ENCODE results near the gene MRPL34. TPM values are rescaled to one million over a fixed set of nuclear protein-coding genes. Genes with fewer than 3 reads are reported as not detected.

Gene MRPL34
- total and polyA plus RNA-seq, 4 donors, result 23.3 to 301 (median 140) TPM

DNA sequence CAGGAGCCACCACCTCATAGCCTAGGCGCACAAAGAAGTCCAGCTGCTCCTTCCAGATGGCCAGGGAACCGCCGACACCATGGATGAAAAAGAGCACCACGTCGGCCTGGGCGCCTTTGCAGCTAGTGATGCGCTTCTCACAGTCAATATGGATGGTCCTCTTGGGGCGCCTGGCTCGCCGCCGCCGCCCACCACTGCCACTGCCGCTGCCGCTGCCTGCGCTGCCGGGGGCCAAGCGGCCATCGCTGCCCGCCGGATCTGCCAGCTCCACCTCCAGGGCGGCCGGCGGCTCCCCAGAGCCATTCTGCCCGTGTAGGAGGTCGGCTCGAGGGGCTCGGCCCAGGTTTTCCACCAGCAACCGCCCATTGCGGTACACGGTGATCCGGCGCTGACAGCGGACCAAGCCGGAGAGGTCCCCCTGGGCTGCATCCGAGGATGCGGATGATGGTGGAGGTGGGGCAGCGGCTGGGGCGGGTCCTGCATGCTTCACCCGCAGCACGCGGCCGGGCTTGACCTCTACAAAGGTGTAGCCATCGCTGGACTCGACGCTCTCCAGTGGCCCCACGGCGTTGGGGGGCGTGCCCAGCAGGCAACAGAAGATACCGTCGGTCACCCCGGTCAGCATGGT lies 4.6 kb upstream of the MRPL34 start (continued):
- TF ChIP-seq HNF4A (conservative IDR thresholded peaks at IDR 0.05) (no peak), GABPA (IDR thresholded peaks at IDR 0.05 in 1 of 2, conservative IDR thresholded peaks at IDR 0.05 in 1 of 2) (no peak), FOXA2 (IDR thresholded peaks at IDR 0.05) (no peak)
- TF ChIP-seq, protein P1, sequence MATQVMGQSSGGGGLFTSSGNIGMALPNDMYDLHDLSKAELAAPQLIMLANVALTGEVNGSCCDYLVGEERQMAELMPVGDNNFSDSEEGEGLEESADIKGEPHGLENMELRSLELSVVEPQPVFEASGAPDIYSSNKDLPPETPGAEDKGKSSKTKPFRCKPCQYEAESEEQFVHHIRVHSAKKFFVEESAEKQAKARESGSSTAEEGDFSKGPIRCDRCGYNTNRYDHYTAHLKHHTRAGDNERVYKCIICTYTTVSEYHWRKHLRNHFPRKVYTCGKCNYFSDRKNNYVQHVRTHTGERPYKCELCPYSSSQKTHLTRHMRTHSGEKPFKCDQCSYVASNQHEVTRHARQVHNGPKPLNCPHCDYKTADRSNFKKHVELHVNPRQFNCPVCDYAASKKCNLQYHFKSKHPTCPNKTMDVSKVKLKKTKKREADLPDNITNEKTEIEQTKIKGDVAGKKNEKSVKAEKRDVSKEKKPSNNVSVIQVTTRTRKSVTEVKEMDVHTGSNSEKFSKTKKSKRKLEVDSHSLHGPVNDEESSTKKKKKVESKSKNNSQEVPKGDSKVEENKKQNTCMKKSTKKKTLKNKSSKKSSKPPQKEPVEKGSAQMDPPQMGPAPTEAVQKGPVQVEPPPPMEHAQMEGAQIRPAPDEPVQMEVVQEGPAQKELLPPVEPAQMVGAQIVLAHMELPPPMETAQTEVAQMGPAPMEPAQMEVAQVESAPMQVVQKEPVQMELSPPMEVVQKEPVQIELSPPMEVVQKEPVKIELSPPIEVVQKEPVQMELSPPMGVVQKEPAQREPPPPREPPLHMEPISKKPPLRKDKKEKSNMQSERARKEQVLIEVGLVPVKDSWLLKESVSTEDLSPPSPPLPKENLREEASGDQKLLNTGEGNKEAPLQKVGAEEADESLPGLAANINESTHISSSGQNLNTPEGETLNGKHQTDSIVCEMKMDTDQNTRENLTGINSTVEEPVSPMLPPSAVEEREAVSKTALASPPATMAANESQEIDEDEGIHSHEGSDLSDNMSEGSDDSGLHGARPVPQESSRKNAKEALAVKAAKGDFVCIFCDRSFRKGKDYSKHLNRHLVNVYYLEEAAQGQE (IDR thresholded peaks at IDR 0.05), result no peak

DNA sequence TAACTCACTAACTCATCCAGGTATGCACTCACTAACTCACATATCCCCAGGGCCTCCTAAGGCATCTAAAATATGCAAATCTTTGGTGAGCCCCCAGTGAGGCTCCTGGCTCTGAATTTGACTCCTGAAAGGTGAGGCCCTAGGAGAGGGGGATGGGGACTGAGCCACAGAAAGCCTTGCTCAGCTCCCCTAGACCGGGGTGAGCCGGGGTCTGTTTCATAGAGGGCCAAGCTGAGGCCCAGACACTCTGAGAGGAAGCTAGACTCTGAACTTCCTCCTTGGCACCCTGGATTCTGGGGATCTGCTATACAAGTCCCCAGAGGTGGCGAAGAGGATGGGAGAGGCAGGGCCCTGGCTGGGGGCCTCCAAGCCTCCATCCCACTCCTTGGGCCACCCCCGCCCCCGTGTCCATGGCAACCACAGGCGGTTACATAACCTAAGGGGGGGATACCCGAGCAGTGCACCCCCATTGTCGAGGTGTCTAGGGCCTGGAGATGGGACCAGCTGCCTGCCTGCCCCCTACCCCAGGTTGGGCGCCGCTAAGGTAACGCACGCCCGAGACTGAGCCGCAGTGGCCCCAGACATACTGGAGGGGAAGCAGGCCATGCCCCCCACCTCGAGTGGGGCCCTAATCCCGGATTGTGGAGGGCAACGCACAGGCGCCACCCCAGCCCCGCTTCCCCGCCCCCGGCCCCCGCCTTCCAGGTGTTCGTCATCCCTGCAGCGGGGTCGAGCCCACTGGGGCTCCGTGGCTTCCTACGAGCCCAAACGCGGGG lies 3.1 kb upstream of the MRPL34 start:
- H3K27ac ChIP-seq (ENCODE audit: low read depth in 1 of 2, low read length in 2 of 2), result peak overlapping the region; percentile 51 to 57
- TF ChIP-seq FOXA2 (IDR thresholded peaks at IDR 0.05) (no peak), TAF1 (conservative IDR thresholded peaks at IDR 0.05) (no peak), JUND (IDR thresholded peaks at IDR 0.05) (no peak), NR2F2 (IDR thresholded peaks at IDR 0.05) (no peak), EGR1 (IDR thresholded peaks at IDR 0.05; ENCODE audit: low read depth in 2 of 2) (no peak), RAD21 (IDR thresholded peaks at IDR 0.05) (no peak), FOXA1 (IDR thresholded peaks at IDR 0.05) (no peak), GABPA (IDR thresholded peaks at IDR 0.05 in 1 of 2, conservative IDR thresholded peaks at IDR 0.05 in 1 of 2) (no peak), YY1 (IDR thresholded peaks at IDR 0.05) (no peak), HNF4A (conservative IDR thresholded peaks at IDR 0.05) (no peak), RXRA (IDR thresholded peaks at IDR 0.05) (no peak), SP1 (IDR thresholded peaks at IDR 0.05) (no peak), HNF4G (IDR thresholded peaks at IDR 0.05) (no peak)
- TF ChIP-seq, protein P2, sequence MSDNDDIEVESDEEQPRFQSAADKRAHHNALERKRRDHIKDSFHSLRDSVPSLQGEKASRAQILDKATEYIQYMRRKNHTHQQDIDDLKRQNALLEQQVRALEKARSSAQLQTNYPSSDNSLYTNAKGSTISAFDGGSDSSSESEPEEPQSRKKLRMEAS (IDR thresholded peaks at IDR 0.05), result no peak
- TF ChIP-seq, protein P3, sequence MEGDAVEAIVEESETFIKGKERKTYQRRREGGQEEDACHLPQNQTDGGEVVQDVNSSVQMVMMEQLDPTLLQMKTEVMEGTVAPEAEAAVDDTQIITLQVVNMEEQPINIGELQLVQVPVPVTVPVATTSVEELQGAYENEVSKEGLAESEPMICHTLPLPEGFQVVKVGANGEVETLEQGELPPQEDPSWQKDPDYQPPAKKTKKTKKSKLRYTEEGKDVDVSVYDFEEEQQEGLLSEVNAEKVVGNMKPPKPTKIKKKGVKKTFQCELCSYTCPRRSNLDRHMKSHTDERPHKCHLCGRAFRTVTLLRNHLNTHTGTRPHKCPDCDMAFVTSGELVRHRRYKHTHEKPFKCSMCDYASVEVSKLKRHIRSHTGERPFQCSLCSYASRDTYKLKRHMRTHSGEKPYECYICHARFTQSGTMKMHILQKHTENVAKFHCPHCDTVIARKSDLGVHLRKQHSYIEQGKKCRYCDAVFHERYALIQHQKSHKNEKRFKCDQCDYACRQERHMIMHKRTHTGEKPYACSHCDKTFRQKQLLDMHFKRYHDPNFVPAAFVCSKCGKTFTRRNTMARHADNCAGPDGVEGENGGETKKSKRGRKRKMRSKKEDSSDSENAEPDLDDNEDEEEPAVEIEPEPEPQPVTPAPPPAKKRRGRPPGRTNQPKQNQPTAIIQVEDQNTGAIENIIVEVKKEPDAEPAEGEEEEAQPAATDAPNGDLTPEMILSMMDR (IDR thresholded peaks at IDR 0.05; ENCODE audit: low read depth, low read length, missing input control), result no peak
- TF ChIP-seq, protein P4, sequence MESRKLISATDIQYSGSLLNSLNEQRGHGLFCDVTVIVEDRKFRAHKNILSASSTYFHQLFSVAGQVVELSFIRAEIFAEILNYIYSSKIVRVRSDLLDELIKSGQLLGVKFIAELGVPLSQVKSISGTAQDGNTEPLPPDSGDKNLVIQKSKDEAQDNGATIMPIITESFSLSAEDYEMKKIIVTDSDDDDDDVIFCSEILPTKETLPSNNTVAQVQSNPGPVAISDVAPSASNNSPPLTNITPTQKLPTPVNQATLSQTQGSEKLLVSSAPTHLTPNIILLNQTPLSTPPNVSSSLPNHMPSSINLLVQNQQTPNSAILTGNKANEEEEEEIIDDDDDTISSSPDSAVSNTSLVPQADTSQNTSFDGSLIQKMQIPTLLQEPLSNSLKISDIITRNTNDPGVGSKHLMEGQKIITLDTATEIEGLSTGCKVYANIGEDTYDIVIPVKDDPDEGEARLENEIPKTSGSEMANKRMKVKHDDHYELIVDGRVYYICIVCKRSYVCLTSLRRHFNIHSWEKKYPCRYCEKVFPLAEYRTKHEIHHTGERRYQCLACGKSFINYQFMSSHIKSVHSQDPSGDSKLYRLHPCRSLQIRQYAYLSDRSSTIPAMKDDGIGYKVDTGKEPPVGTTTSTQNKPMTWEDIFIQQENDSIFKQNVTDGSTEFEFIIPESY (IDR thresholded peaks at IDR 0.05), result no peak
- TF ChIP-seq, protein P1 (IDR thresholded peaks at IDR 0.05), result no peak
- TF ChIP-seq, protein P5, sequence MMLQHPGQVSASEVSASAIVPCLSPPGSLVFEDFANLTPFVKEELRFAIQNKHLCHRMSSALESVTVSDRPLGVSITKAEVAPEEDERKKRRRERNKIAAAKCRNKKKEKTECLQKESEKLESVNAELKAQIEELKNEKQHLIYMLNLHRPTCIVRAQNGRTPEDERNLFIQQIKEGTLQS (IDR thresholded peaks at IDR 0.05), result no peak
- H3K9ac ChIP-seq (ENCODE audit: low read depth in 1 of 2, low read length in 2 of 2), result peak overlapping the region in 1 of 2 donors; percentile 59

More for the DNA sequence above, 3.1 kb upstream of the MRPL34 start:
- WGBS, result 17% methylated on average over 29 of the region's 29 CpGs
- Histone ChIP-seq H3K27me3 (ENCODE audit: control insufficient read depth in 4 of 4, insufficient read depth in 4 of 4, low read length in 3 of 4) (no peaks in the 10 kb centered on the region), H3K4me1 (ENCODE audit: control insufficient read depth in 4 of 4, insufficient read depth in 4 of 4, low read length in 3 of 4) (peaks cover 12 to 42% (median 35%) of the 10 kb centered on the region in 4 donors), H3K9me3 (ENCODE audit: control insufficient read depth in 4 of 4, low read length in 3 of 4) (peaks cover 0 to 4% (median 3%) of the 10 kb centered on the region in 4 donors), H3K4me3 (ENCODE audit: low read depth in 1 of 3, low read length in 3 of 3) (peak overlapping the region; percentile 62 to 87 (median 65)), H3K36me3 (ENCODE audit: control insufficient read depth in 4 of 4, insufficient read depth in 3 of 4, low read depth in 1 of 4, low read length in 3 of 4) (peaks cover 0 to 4% (median 0%) of the 10 kb centered on the region in 4 donors)
- DNase-seq (ENCODE audit: low spot score), result no peak
